ENCODE measurements around the gene CXCR1. TPM values are rescaled to one million over a fixed set of nuclear protein-coding genes. Genes with fewer than 3 reads are reported as not detected.
A peak's percentile ranks its signal among the peaks of the same experiment; 100 is the strongest.

Gene CXCR1
- total RNA-seq, 1 donor from 2014 or later = not detected

GRCh38 chr2:218169757-218170546, 3.2 kb upstream of the CXCR1 start:
- H3K27me3 ChIP-seq (ENCODE audit: control insufficient read depth, insufficient read depth, low read length) = peaks cover 4% of the 10 kb centered on the region
- no peak overlapping the region for H3K4me3 ChIP-seq (ENCODE audit: low read depth, low read length)
- no peak for DNase-seq (ENCODE audit: low read depth)
- TF ChIP-seq CTCF (IDR thresholded peaks at IDR 0.05; ENCODE audit: insufficient read depth, low read length, poor library complexity, severe bottlenecking) = no peak
- no peaks in the 10 kb centered on the region for H3K36me3 ChIP-seq (ENCODE audit: control insufficient read depth, insufficient read depth, low read length)

- DNase-seq (ENCODE audit: low read depth) = no peak
- H3K4me3 ChIP-seq (ENCODE audit: low read depth, low read length) = no peak overlapping the region
- no peaks in the 10 kb centered on the region for H3K36me3 ChIP-seq (ENCODE audit: control insufficient read depth, insufficient read depth, low read length)
- peak; percentile 70 for TF ChIP-seq CTCF (IDR thresholded peaks at IDR 0.05; ENCODE audit: insufficient read depth, low read length, poor library complexity, severe bottlenecking)
- H3K27me3 ChIP-seq (ENCODE audit: control insufficient read depth, insufficient read depth, low read length) = peaks cover 4% of the 10 kb centered on the region
These were observed 2.1 kb upstream of the CXCR1 start for GRCh38 chr2:218168635-218169462.

GRCh38 chr2:218168016-218168415, 1.3 kb upstream of the CXCR1 start:
- no peak for TF ChIP-seq CTCF (IDR thresholded peaks at IDR 0.05; ENCODE audit: insufficient read depth, low read length, poor library complexity, severe bottlenecking)
- DNase-seq (ENCODE audit: low read depth) = no peak

GRCh38 chr2:218162814-218163213, 3.9 kb downstream of the CXCR1 start:
- DNase-seq (ENCODE audit: low read depth) = no peak
- Histone ChIP-seq H3K27me3 (ENCODE audit: control insufficient read depth, insufficient read depth, low read length) (peaks cover 16% of the 10 kb centered on the region), H3K4me3 (ENCODE audit: low read depth, low read length) (no peak overlapping the region), H3K36me3 (ENCODE audit: control insufficient read depth, insufficient read depth, low read length) (no peaks in the 10 kb centered on the region)
- TF ChIP-seq CTCF (IDR thresholded peaks at IDR 0.05; ENCODE audit: insufficient read depth, low read length, poor library complexity, severe bottlenecking) = no peak

More at GRCh38 chr2:218168016-218168415, 1.3 kb upstream of the CXCR1 start:
- H3K4me3 ChIP-seq (ENCODE audit: low read depth, low read length) = no peak overlapping the region
- peaks cover 10% of the 10 kb centered on the region for H3K27me3 ChIP-seq (ENCODE audit: control insufficient read depth, insufficient read depth, low read length)
- H3K36me3 ChIP-seq (ENCODE audit: control insufficient read depth, insufficient read depth, low read length) = no peaks in the 10 kb centered on the region

- H3K27me3 ChIP-seq (ENCODE audit: control insufficient read depth, insufficient read depth, low read length) = peaks cover 13% of the 10 kb centered on the region
- no peak for DNase-seq (ENCODE audit: low read depth)
- H3K4me3 ChIP-seq (ENCODE audit: low read depth, low read length) = no peak overlapping the region
- H3K36me3 ChIP-seq (ENCODE audit: control insufficient read depth, insufficient read depth, low read length) = no peaks in the 10 kb centered on the region
- TF ChIP-seq CTCF (IDR thresholded peaks at IDR 0.05; ENCODE audit: insufficient read depth, low read length, poor library complexity, severe bottlenecking) = no peak
These were observed 5.1 kb downstream of the CXCR1 start for GRCh38 chr2:218161644-218162043.

Data from kidney epithelial cell (primary cell).